Breast epithelium (tissue), 3 donors: ENCODE measurements around the gene SLC17A2.

Experiments
- POLR2A ChIP-seq: fragments of 450-650 bp; IDR thresholded peaks from one replicate; pipeline ENCODE4 v1.6.1; 2016; ENCODE audit warnings: antibody characterized with exemption, mild to moderate bottlenecking, moderate library complexity
- POLR2AphosphoS5 ChIP-seq, 3 donors: sonication (generic); formaldehyde crosslinking; IDR thresholded peaks; one replicate each; pipeline ENCODE4 v1.6.1; 2017; ENCODE audit warnings: antibody characterized with exemption in 3 of 3
- TF ChIP-seq, protein P1 (sequence below), 3 donors: fragments of 450-650 bp; IDR thresholded peaks; one replicate each; pipeline ENCODE4 v1.5.1; 2016 to 2017; ENCODE audit warnings: antibody characterized with exemption in 3 of 3, mild to moderate bottlenecking in 3 of 3, moderate library complexity in 3 of 3

DNA sequence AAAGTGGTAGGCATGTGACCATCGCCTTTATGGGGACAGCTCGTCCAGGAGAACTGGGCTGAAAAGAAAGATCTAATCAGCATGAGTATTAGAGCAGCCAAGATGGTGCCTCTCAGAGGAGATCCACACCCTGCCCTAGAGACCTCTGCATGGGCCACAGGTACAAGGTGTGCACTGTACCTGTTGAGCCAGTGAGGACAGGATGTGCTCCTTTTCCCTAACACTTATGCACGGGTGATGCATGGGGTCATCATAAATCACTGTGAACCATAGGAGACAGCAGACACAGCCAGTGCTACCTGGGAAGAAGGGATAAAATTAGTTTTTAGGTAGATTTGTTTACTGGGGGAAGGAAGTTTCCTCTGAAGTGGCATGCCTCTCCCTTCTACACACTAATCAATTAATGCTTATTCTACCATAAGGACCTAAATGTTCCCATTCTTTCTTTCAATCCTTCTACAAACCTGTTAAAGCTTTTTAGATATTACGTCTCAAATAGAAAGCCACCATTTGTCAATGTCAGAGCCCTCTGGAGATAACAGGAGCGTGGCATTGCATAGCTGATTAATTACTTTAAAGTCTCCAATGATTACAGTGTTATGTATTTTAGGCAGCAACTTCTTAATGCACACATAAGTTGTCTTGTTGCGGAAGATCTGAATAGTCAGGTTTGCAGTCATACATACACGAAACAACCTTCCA is 13.6 kb downstream of the SLC17A2 start:
- TF ChIP-seq, protein P1, sequence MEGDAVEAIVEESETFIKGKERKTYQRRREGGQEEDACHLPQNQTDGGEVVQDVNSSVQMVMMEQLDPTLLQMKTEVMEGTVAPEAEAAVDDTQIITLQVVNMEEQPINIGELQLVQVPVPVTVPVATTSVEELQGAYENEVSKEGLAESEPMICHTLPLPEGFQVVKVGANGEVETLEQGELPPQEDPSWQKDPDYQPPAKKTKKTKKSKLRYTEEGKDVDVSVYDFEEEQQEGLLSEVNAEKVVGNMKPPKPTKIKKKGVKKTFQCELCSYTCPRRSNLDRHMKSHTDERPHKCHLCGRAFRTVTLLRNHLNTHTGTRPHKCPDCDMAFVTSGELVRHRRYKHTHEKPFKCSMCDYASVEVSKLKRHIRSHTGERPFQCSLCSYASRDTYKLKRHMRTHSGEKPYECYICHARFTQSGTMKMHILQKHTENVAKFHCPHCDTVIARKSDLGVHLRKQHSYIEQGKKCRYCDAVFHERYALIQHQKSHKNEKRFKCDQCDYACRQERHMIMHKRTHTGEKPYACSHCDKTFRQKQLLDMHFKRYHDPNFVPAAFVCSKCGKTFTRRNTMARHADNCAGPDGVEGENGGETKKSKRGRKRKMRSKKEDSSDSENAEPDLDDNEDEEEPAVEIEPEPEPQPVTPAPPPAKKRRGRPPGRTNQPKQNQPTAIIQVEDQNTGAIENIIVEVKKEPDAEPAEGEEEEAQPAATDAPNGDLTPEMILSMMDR (IDR thresholded peaks at IDR 0.05): no peak
- no peak for TF ChIP-seq POLR2AphosphoS5 (IDR thresholded peaks at IDR 0.05)
- TF ChIP-seq POLR2A: no peak
